ENCODE results near the gene ST3GAL6.

- TF ChIP-seq CTCF (IDR thresholded peaks at IDR 0.05) (no peak), POLR2A (IDR thresholded peaks at IDR 0.05) (no peak)
These were observed 16.6 kb downstream of the ST3GAL6 start for GRCh38 chr3:98779541-98780335.
